Measurements from ENCODE around the gene IL27RA. TPM values are rescaled to one million over a fixed set of nuclear protein-coding genes. Genes with fewer than 3 reads are reported as not detected.

IL27RA gene
- total RNA-seq, 1 experiment from 2014 or later, result 18.3 TPM

DNA sequence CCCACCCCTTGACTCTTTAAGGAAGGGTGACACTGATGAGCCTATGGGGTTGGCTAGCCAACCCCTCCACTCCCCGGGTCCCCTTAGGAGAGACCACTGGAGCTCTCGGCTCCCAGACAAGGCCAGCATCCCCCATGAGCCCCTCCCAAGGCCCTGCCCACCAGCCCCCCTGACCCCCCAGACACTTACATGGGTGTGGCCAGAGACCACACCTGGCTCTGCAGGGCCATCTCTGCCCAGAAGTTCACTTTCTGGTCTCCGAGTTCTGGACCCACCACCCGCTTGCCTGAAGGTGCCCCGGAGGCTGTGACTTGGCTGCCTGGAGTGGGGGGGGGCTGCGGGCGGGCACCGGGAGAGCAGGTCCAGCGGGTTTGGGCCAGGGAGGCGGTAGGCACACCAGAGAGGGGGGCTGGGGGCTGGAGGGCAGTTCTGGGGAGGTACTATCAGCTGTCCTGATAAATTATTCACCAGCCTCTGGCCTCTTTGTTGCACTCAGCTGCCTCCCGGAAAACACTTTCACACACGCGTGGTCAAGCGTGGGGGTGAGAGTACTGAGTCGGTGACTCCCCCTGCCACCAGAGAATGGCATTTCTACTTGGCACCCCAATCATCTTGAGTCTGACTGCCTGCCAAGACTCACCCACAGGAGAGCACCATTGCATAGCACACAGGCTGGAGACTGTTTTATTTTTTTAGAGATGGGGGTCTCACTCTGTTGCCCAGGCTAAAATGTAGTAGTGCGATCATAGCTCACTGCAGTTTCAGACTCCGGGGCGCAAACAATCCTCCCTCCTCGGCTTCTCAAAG is 30.4 kb downstream of the IL27RA start, which contains the start of gene PALM3:
Gene PALM3 (minus strand): TSS at position 326 of the 807 bp plus-strand sequence. CDS start 96 bp downstream, at position 230.
- RAD21 ChIA-PET (ENCODE audit: low non-redundant PET in 1 of 2, low total read pairs in 2 of 2, uncharacterized antibody in 2 of 2, unreplicated experiment in 2 of 2), result no interaction called here
- no peak within 1 kb of the TSS for H2AFZ ChIP-seq (ENCODE audit: low read depth, low read length, poor library complexity, severe bottlenecking)
- H3K9me3 ChIP-seq (ENCODE audit: control insufficient read depth in 1 of 2, insufficient read depth in 1 of 2, low read depth in 1 of 2, low read length in 2 of 2), result no peaks in the 10 kb centered on the region
- H3K27me3 ChIP-seq (ENCODE audit: insufficient read depth, low read length), result no peaks in the 10 kb centered on the region
- CTCF ChIA-PET, result interaction anchor here (5.1 kb wide), 1 partner anchor 9 kb away, joined by 83 read pairs; the partner anchor contains the start of gene MISP3
- POLR2A ChIA-PET, result no interaction called here
- no peak for ATAC-seq
- H3K9ac ChIP-seq (ENCODE audit: low read length), result no peak within 1 kb of the TSS
- H3K4me3 ChIP-seq (replicated peaks in 1 of 2; ENCODE audit: low read depth in 1 of 2, low read length in 2 of 2), result no peak within 1 kb of the TSS
- DNase-seq (ENCODE audit: low read depth, low spot score), result no peak
- peaks cover 22 to 33% of the 10 kb centered on the region in 2 experiments for H3K4me1 ChIP-seq (ENCODE audit: control insufficient read depth in 1 of 2, insufficient read depth in 2 of 2, low read length in 2 of 2)
- intact Hi-C loops (cut with micrococcal nuclease), result no loop called here
- no peaks in the 10 kb centered on the region for H4K20me1 ChIP-seq (ENCODE audit: insufficient read depth)
- no peak within 1 kb of the TSS for H3K4me2 ChIP-seq (ENCODE audit: low read length)
- H3K27ac ChIP-seq (ENCODE audit: low read depth, low read length), result no peak within 1 kb of the TSS
- TF ChIP-seq POLR2AphosphoS5 (IDR thresholded peaks at IDR 0.05; ENCODE audit: low read depth, low read length) (no peak), CEBPB (IDR thresholded peaks at IDR 0.05; ENCODE audit: low read depth) (no peak), RAD21 (IDR thresholded peaks at IDR 0.05; ENCODE audit: low read depth) (no peak), ZNF274 (IDR thresholded peaks at IDR 0.05; ENCODE audit: low read depth, low read length) (no peak), CBX3 (IDR thresholded peaks at IDR 0.05; ENCODE audit: low read depth) (no peak), SRF (IDR thresholded peaks at IDR 0.05; ENCODE audit: low read depth) (no peak), SIN3A (IDR thresholded peaks at IDR 0.05; ENCODE audit: low read depth) (no peak), ZFX (IDR thresholded peaks at IDR 0.05) (no peak), TCF7L2 (IDR thresholded peaks at IDR 0.05; ENCODE audit: borderline replicate concordance, extremely low read depth, insufficient read depth, insufficient read length) (no peak), FOSL1 (IDR thresholded peaks at IDR 0.05; ENCODE audit: low read depth) (no peak), YY1 (IDR thresholded peaks at IDR 0.05; ENCODE audit: extremely low read depth, insufficient replicate concordance, low read depth, low read length) (no peak), JUND (IDR thresholded peaks at IDR 0.05) (no peak), EZH2phosphoT487 (IDR thresholded peaks at IDR 0.05; ENCODE audit: borderline replicate concordance) (no peak)
- TF ChIP-seq, protein P1, sequence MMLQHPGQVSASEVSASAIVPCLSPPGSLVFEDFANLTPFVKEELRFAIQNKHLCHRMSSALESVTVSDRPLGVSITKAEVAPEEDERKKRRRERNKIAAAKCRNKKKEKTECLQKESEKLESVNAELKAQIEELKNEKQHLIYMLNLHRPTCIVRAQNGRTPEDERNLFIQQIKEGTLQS (IDR thresholded peaks at IDR 0.05), result no peak
- TF ChIP-seq, protein P2, sequence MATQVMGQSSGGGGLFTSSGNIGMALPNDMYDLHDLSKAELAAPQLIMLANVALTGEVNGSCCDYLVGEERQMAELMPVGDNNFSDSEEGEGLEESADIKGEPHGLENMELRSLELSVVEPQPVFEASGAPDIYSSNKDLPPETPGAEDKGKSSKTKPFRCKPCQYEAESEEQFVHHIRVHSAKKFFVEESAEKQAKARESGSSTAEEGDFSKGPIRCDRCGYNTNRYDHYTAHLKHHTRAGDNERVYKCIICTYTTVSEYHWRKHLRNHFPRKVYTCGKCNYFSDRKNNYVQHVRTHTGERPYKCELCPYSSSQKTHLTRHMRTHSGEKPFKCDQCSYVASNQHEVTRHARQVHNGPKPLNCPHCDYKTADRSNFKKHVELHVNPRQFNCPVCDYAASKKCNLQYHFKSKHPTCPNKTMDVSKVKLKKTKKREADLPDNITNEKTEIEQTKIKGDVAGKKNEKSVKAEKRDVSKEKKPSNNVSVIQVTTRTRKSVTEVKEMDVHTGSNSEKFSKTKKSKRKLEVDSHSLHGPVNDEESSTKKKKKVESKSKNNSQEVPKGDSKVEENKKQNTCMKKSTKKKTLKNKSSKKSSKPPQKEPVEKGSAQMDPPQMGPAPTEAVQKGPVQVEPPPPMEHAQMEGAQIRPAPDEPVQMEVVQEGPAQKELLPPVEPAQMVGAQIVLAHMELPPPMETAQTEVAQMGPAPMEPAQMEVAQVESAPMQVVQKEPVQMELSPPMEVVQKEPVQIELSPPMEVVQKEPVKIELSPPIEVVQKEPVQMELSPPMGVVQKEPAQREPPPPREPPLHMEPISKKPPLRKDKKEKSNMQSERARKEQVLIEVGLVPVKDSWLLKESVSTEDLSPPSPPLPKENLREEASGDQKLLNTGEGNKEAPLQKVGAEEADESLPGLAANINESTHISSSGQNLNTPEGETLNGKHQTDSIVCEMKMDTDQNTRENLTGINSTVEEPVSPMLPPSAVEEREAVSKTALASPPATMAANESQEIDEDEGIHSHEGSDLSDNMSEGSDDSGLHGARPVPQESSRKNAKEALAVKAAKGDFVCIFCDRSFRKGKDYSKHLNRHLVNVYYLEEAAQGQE (IDR thresholded peaks at IDR 0.05; ENCODE audit: low read depth), result no peak
- TF ChIP-seq, protein P3, sequence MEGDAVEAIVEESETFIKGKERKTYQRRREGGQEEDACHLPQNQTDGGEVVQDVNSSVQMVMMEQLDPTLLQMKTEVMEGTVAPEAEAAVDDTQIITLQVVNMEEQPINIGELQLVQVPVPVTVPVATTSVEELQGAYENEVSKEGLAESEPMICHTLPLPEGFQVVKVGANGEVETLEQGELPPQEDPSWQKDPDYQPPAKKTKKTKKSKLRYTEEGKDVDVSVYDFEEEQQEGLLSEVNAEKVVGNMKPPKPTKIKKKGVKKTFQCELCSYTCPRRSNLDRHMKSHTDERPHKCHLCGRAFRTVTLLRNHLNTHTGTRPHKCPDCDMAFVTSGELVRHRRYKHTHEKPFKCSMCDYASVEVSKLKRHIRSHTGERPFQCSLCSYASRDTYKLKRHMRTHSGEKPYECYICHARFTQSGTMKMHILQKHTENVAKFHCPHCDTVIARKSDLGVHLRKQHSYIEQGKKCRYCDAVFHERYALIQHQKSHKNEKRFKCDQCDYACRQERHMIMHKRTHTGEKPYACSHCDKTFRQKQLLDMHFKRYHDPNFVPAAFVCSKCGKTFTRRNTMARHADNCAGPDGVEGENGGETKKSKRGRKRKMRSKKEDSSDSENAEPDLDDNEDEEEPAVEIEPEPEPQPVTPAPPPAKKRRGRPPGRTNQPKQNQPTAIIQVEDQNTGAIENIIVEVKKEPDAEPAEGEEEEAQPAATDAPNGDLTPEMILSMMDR (IDR thresholded peaks at IDR 0.05 in 2 of 3, conservative IDR thresholded peaks at IDR 0.05 in 1 of 3; ENCODE audit: borderline replicate concordance in 1 of 3, insufficient read depth in 1 of 3, low read depth in 2 of 3, low read length in 2 of 3), result no peak
- no peaks in the 10 kb centered on the region for H3K79me2 ChIP-seq (ENCODE audit: insufficient read depth, low read length)
- H3K36me3 ChIP-seq (ENCODE audit: control insufficient read depth in 1 of 2, insufficient read depth in 2 of 2, low read length in 2 of 2), result no peaks in the 10 kb centered on the region
- no TSS peak for BruUV-seq (replicated peaks)
- no peaks in the 10 kb centered on the region for H3K9me2 ChIP-seq (ENCODE audit: insufficient read depth)

All from HCT116 (cell line).